GM21390 (cell line): ENCODE results near the gene STK10.

Experiments used
- ATAC-seq: cut with Tn5 transposase; IDR thresholded peaks from one replicate; pipeline ENCODE4 v1.9.1; 2021; ENCODE audit not compliant: unreplicated experiment

STK10 gene

DNA sequence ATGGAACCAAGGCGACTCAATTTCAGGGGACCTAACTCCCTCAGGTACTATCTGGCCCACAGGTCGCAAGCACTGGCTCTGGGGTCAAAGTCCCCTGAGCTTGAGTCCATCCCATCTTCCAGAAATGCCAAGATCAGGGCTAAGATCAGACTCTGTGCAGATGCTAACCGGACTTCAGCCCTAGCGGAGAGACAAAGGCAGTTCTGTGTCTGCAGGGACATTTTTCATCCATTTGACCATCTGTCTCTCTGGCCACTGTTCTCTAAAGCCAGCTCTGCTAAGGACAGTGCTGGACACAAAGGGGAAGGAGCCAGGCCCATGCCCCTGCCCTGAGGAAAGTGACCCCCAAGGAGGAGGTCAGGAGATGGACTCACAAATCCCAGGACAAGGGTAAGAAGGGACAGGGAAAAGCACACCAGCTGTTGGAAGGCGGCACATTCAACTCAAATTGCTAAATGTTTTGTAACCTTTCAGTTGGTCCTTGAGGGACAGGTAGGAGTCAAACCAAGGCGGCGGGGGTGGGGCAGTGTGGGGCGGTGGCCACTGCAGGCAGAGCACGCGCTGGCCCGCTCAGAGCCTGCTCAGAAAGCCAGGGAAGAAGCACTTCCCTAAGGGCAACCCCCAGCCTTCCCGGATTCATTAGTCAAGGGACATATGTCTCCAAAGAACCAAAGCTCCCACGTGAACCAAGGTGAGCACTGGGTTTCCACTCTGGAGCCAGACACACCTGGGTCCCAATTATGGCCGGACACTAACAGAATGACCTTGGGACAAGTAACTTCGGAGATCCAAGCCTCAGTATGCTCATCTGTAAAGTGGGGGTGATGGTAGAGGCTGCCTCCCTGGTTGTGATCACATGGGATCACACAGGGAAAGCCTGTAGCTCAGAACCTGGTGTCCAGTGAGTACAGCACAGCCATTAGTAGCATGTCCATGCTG lies 42.8 kb downstream of the STK10 start:
- ATAC-seq = no peak

DNA sequence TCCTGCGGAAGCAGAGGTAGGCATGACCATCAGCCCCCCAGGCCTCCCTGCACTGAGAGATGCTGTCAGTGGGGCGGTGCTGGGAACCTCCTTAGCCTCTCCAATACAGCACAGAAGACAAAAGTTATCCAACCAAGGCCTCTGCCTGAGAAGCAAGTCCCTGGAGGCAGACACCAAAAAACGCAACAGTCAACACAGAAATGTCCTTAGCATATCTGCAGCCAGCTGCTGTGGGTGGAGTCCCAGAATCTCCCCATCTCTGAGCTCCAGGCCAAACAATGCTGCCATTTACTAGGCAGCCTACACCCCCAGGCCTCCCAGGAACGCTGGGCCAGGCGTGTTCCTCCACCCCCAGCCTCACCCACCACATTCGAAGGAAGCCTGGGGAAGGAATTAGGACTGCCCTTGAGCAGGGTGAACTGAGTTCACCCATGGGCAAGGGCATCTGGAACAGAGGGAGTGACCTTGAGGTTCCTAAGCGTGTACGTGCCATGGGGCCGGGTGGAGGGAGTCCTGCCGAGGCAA lies 43.7 kb downstream of the STK10 start:
- peak; percentile 60 for ATAC-seq

DNA sequence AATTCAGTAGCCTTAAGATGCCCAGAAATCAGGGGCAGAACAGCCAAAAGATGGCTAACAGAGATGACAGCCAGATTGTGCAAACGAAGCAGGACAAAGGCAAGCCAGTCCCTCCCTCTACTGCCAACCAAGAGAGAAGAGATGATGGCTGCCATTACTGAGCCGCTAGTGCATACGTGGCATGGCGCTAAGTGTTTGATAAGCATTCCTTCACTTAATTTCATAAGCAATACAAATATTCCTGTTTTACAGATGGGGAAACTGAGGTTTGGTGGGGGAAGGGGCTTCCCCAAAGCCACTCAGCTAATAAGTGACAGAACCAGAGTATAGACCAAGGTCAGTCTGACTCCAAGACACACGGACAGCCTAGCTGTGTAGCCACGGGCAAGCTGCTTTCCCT lies 44.1 kb downstream of the STK10 start:
- peak; percentile 11 for ATAC-seq

DNA sequence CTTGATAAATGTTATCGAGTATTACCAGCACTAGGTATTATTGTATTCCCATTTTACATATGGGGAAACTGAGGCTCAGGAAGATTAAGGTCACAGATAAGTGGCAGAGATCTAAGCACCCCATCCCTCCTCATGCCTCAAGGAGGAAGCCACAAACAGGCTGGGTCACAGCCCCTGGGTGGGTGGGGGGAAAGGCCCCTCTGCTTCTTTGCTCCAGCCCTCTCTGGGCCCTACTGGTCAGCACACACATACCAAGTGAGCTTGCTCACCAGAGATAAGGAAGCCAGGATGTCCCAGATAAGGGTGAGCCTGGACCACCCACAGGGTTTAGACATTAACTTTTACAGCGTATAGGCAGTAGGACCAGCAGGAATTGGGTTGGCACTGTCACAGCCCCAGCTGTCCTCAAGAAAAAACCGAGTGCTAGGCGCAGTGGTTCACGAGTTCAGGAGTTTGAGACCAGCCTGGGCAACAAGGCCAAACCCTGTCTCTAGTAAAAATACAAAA lies 45.3 kb downstream of the STK10 start:
- ATAC-seq = no peak

DNA sequence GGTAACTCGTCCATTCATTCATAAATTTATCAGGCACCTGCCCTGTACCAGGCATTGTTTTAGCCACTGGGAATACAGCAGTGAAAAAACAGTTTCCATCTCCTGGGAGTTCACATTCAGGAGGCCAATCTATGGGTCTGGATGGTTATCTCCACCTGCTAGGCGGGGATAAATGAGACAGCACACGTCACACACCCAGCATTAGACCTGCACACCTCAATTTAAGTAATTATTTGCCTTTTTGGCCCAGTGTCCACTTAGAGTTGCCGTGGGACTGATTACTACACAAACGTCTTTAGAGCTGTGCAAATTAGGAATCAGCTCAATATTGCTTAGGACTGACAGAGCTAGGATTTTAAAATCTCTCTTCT lies 46.1 kb downstream of the STK10 start:
- no peak for ATAC-seq

DNA sequence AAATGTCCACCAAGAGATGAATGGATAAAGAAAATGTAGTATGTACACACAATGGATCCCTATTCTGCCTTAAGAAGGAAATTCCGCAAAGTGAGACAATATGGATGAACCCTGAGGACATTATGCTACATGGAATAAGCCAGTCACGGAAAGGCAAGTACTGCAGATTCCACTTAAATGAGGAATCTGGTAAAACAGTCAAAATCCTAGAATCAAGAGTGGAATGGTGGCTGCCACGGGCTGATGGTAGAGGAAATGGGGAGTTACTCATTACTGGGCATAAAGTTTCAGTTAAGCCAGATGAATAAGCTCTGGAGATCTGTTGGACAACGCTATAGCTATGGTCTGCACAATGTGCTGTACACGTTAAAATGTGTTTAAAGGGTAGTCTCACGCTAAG lies 47.2 kb downstream of the STK10 start:
- no peak for ATAC-seq

DNA sequence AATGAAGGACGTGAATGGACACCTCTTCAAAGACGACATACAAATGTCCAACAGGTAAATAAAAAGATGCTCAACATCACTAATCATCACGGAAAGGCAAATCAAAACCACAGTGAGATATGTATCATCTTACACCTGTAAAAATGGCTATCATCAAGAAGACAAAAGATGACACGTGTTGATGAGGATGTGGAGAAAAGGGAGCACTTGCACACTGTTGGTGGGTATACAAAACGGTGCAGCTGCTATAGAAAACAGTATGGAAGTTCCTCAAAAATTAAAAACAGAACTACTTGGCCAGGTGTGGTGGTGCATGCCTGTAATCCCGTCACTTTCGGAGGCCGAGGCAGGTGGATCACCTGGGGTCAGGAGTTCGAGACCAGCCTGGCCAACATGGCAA lies 47.9 kb downstream of the STK10 start:
- no peak for ATAC-seq

DNA sequence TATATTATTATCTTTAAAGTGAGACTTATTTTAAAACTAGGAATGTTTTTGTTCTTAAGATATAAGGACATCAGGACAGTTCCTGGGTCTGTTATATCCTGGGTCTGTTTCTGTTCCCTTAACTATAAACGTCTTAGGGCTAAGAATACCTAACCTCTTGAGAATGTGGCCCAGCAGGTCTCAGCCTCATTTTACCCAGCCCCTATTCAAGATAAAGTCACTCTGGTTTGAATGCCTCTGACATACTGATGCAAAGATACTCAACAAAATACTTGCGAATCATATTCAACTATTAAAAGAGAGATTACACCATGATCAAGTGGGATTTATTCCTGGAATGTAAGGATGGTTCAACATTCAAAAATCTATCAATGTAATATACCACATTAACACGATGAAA lies 51.0 kb downstream of the STK10 start:
- ATAC-seq = no peak

DNA sequence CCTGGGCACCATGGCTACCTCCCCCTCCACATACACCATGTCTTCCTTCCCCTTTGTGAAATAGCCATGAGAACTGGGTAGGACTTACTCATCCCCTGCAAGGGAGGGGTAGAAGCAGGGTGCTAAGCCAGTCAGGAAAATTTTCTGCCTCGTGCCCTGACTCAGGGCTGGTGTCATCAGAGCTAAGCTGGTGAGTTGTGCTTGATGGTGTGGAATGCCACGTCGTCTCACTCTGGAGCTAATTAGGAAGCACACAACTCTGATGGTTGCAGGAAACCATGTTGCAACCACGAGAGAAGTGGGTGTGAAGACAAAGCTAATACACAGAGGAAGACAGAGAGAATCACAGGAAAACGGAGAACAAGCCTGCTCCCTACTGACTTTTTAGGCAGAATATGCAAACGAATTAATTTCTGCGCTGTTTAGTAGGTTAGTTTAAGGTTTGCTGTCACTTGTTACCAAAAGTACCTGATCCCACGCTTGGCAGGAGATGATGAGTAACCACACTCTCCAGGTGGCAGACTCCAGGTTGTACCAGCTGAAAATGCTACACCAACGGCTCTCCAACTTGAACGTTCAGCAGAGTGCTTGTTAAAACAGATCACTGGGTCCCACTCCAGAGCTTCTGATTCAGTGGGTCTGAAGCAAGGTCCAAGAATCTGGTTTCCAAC lies 54.5 kb downstream of the STK10 start:
- no peak for ATAC-seq

DNA sequence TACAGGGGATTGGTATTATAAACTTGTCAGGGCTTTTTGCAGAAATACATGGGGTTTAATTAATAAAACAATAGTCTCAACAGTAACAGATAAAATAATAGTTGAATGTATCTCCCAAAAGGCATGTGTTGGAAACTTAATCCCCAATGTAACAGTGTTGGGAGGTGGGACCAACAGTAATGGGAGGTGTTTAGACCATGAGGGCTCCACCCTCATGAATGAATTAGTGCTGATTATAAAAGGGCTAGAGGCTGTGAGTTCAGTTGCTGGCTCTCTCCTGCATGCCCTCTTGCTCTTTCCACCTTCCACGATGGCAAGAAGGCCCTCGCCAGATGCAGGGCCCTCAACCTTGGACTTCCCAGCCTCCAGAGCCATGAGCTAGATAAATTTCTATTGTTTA lies 56.3 kb downstream of the STK10 start:
- no peak for ATAC-seq

DNA sequence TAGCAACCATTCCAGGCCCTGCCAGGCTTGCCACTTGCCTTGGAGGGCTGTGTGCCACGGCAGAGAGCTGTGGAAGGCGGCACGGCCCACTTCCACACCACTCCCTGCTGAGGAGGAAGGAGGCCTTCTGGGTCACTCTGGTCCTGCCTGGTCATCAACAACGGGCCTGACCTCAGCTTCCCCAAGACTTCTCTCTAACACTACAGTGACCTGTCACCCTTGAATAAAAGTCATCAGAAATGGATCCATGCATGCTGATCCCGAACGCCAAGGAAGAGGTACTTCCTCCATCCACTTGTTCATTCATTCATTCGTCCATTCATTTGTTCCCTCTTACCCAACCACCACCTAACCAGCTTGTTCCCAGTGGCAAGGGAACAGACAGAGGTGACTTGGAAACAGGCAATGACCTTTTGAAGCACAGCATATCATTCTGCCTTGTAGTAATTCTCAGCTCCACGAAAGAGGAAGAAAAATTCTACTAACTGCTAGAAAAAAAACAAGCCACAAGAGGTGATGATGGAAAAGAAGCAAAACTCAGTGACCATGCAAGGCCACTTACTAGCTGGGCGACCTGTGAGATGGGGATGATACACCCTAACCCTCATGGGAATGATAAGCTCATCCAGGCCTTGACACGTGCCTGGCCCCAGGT lies 58.6 kb downstream of the STK10 start:
- ATAC-seq = no peak

DNA sequence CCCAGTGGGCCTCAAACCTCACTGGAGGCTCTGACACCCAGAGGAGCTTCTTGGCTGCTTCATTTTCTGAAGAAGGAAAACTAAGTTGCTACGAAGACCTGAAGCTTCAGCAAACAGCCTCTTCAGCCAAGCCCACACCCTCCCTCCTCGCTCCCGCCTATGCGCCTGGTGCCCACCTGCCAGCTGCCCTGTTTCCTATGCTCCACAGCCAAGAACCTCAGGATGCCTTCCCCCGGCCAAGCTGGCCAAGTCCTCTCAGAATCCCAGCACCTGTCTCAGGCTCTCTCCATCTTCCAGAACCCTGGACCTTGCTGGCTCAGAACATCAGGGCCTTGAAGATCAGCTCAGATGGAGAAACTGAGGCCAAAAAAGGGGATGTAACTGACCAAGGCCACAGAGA lies 60.4 kb downstream of the STK10 start:
- no peak for ATAC-seq

DNA sequence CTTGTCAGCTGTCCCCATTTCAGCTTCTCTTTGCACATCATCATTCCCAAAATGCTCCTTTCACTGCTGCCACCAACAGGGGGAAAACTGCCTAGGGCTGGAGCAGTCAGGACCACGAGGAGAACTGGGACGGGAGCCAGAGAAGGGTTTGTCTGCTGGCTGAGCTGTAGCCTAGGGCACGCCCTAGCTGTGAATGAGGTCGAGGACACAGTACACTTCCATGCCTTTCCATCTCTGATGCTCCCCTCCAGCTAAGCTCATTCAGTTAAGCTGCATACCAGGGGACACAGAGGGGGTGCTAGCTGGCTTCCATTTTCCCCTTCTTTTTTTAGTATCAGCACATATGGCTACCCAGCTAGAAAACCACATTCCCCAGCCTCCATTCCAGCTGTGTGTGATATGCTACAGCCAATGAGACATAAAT lies 64.7 kb downstream of the STK10 start:
- no peak for ATAC-seq

DNA sequence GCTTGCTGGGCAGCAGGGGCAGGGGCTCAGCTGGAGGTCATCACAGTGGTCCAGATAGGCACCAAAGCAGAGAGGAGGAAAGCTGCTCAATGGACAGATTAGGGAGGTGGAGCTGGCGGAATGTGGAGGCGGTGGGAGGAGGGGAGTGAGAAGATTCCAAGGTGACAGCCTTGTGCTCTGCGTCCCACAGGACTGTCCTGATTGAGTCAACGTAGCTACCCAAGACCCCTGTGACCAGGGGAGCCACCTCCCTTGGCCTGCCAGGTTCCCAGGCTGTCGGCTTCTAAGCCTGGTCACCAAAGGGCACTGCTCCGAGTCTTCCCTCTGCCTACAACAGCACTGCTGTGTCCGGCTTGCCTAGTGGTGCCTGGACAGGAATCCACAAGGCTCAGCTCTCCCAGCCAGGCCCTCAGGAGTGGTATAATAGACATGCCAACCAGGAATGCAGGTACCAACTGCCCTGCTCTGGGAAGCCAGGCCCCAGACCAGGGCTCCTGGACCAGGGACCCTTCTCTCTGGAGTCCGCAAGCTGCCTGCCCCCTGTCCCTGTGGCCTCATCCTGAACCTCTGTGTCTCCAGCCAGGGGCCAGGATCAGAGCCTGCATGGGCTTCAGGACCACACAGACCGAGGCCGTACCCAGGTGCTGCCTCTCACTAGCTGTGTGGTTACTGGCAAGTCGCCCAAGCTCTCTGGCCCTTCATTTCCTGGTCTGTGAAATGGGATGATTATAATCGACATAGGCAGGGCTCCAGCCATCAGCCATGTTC lies 67.9 kb downstream of the STK10 start:
- no peak for ATAC-seq

DNA sequence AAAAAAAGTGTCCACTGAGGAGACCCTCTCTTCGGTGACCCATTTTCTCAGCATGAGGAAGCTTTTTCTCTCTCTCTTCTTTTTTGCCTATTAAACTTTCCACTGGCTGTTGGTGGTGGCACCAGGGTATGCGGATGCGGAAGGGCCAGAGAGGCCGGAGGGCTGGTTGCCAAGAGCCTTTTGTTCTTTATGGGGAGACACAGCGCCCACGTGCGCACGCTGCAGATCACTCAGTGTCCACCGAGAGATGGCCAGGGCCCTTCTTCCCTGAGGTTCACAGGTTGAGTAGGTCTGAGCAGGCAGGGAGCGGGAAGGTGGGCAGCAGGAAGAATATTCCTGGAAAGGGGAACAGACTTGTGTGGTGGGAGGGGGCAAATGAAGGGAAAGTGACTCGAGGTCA lies 69.1 kb downstream of the STK10 start:
- ATAC-seq = no peak

DNA sequence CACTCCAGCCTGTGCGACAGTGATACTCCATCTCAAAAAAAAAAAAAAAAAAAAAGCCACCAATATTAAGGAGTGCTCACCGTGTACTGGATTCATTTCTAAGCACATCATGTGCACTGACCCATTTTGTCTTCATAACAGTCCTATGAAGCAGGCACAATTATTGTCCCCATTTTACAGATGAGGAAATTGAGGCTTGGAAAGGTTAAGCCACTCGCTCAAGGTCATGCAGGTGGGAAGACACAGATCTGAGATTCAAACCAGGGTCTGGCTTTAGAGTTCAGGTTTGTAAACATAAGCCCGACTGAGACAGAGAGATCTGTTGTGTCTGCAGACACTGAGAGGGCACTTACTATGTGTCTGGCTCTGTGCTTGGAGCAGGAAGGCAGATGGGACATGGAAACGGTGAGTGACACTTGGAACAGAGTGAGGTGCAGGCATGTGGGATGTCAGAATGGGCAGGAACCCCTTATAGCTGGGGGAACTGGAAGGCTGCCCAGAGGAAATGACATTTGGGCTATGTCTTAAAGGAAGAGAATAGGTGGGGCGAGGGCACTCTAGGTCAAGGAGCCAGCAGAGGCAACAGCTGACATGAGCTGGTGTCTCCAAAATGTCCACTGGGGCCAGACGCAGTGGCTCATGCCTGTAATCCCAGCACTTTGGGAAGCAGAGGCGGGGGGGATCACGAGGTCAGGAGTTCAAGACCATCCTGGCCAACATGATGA lies 69.9 kb downstream of the STK10 start:
- ATAC-seq = no peak

DNA sequence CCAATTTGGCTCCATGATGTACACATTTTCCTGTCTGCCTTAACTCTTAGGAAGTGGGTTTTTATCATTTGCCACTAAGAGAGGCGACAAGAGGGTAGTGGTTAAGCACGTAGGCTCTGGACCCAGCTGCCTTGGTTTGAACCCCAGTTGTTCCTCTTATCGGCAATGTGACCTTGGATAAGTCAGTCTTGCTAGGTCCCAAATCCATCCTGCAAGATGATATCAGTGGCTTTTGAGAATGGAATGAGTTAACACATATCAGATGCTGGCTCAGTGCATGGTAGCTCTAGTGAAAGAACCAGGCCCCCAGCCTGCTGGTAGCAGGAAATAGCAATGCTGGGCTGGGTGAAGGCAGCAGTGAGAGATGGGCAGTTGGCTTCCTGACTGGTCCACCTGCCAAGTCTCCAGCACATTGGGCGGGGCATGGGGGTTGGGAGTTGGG lies 72.5 kb downstream of the STK10 start:
- no peak for ATAC-seq

DNA sequence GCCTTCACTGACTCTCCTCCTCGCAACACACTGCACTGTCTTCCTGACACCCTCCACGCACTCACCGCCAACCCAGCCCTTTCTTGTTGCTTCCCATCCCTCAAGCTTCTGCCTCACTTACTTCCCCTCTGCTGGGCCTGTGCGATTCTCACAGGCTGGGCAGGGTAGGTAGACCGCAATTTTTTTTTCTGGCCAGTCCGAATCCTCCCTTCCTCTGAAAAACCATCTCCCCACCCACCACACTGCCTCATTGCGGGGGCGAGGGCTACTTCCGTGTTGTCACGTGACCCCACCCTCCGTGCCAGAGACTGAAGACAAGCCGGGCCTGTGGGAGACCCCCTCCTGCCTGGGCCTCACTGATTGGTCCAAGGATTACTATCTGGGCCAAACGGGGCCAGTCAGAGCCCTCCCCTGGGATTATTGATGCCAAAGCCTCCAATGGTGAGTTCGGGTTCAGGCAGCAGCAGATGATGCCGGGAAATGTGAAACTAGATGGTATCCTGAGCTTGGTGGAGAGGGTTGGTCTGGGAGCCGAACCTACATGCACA lies 73.1 kb downstream of the STK10 start:
- peak; percentile 53 for ATAC-seq

DNA sequence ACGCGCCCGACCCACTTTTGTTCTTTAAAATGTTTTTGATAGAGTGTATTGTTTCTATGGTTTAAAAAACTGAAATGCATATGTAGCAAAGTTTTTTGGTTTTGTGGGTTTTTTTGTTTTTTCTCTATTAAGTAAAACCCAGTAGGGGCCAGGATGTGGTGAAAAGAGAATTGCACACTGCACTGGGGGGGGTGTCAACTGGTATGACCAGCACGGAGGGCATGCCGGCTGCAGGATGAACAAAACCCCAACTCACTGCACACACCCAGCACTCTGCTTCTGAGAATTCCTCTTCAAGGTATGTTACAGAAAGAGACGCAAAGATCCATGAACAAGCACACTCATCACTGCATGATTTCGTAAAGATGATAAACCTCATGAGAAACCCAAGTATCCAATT lies 75.0 kb downstream of the STK10 start:
- no peak for ATAC-seq

DNA sequence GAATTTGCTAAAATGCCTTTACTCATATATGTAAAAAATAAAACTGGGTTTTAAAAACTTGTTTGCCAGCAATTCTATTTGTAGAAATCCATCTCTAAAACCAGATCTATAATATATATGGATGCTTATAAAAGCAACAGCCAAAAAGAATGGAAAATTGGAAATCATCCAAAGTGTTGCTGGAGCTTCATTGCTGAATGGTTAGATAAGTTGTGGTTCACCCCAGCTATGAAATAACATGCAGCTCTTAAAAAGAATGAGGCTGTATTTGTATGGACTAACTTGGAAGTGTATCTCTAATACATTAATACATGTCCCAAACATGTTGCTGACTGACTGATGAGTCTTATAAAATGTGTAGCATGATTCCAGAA lies 76.2 kb downstream of the STK10 start:
- ATAC-seq = no peak
